GM19238 (cell line): Measurements from ENCODE around the gene STARD8.
"Not testable (repeated sequence)": the region's sequence is repeated elsewhere in the genome, so short reads cannot be mapped to it uniquely, and the experiment has no call there.

ENCODE experiments used
- DNase-seq: peaks from one replicate; pipeline ENCODE4 v3.0.0; 2011; ENCODE audit warnings: low spot score; ENCODE audit not compliant: insufficient read length

Gene STARD8

DNA sequence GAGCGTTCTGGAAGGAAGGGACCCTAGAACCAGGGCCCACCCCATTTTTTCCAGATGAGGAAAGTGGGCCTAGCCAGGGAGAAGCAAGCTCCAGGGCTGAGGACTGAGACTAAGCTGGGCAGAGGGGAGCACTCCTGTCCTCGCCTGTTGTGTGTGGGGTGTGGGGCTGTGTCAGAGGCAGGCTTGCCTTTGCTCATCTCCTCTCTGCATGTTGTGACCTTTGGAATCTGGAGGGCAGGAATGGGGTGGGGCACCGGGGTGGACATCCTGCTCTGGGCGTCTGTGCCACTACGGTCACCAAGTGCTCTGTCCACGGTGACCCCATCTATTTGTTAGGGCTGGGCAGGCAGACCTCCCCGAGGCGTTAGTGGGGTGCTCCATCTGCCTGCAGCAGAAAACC lies 41.5 kb downstream of the STARD8 start:
- DNase-seq, result not testable (repeated sequence)

DNA sequence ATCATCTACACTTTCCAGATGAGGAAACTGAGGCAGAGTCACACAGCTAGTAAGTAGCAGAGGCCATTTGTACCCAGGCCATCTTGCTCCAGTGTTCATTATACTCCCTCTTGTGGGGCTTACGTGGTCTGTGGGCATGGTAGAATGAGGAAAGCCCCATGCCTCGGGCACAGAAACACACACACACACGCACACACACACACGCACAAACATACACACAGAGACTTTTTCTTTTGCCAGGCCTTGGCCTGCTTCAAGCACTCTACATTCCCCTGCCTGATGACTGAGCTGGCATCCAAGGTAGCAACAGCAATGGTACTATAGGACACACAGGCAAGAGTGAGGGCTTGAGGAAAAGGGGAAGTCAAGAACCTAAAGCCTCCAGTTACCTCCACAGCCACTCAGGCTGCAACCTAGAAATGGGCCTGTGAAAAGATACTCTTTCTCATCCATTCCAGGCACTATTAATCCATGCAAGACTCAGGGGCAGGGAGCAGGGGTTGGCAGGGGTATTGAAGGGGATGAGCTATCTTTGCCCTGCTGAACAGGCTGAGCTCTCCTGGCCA lies 43.6 kb downstream of the STARD8 start:
- no peak for DNase-seq

DNA sequence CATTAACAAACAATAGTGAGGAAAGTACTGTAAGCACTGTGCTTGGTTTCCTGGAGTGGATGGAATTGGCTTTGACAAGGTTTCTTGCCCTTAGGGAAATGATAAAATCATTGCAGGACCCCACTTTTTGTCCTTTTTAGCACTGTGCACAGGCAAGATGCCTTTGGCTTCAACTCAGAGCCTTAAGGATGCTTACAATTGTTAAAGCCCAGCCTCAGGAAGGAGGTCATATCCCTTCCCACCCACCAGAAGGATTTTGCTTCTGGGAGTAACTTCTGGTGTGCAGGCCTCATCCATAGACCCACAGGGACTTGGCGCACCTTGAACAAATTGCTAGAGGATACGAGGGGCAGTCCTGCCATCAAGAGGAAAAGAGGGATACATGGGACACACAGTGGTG lies 44.5 kb downstream of the STARD8 start:
- no peak for DNase-seq

DNA sequence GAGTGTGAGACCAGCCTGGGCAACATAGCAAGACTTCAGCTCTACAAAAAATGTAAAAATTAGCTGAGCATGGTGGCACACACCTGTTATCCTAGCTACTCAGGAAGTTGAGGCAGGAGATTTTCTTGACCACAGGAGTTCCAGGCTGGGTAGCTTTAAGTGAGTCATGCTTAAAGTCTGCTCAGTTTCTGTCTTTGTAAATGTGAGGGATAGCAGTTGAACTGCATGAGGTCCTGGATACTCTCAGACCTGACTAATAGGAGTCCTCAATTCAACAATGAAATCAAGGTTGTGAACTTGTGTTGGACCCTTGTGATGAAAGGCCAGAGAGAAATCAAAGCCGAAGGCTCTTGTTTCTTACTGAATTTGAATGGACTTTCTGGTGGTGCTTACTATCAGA lies 45.2 kb downstream of the STARD8 start:
- DNase-seq, result no peak

DNA sequence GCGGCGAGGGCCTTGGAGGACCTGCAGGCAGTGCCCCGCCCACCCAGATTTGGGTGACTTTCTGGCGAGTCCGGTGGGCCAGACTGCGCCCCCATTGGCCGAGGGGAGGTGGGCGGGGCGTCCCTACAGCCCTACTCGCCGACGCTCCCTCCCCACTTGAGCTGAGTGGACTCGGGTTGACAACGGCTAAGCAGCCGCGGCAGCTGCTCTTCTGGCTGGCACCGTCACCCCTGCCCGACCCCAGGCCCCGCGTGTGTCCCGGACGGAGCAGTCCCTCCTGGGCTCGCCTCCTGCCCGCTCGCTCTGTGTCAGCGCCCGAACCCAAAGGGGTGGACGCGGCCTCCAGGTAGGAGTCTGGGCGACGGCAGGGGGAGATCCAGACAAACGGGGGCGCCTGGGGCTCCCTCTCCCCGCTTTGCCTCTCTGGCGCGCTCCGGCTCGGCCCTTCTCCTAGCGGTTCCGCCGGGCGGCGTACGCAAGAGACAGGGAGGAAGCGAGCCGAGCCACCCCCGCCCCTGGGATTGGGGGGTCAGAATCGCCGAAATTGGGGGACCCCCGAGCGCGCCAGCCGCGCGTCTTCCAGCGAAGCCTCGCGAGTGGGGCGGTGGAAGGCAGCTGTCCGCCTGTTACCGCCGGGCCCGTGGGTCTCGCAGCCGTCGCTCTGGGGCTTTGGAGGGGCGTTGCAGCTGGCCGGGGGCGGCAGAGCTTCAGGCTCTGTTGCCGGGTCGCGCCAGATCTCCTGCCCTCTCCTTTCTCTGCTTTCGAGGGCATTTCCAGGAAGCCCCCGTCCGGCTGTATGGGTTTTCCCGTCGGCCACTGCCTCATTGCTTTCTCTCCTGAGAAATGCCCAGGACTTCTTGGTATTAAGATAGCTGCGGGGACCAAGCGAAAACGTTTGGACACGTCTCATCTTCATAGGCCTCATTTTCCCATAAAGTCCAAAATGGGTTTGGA lies 46.3 kb downstream of the STARD8 start:
- DNase-seq, result no peak

DNA sequence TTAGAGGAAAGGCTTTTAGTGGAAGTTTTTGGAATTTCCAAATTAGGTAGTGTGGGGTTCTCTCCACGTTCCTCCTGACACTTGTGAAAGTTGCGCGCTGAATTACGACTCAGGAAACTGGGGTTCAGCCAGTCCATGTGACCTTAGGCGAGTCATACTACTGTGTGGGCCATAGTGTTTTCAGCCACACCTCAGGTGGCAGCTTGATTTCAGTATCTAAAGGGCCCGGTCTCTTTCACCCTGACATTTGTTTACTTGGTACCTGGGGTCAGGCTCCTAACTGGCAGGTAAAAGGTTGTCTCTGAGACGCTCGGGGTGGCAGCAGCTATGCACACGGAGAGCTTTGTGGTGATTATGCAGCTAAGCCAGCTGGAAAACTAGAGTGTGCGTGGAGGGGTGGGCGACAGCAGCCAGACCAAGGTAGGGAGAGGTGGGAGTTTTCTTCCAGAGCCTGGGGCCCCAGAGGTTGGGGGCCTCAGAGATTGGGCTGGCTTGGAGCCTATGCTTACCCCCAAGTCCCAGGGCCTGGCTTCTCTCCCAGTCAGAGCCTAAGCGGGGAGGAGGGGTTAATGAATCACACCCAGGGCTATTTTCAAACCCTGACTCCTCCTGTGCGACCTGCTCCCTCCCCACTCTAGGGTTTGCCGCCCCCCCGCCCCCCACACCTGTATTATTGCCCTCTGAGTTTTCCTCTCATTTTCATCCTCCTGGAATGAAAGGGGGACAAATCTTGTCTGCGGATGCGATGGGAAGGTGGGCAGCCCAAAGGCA lies 47.2 kb downstream of the STARD8 start:
- DNase-seq, result no peak

DNA sequence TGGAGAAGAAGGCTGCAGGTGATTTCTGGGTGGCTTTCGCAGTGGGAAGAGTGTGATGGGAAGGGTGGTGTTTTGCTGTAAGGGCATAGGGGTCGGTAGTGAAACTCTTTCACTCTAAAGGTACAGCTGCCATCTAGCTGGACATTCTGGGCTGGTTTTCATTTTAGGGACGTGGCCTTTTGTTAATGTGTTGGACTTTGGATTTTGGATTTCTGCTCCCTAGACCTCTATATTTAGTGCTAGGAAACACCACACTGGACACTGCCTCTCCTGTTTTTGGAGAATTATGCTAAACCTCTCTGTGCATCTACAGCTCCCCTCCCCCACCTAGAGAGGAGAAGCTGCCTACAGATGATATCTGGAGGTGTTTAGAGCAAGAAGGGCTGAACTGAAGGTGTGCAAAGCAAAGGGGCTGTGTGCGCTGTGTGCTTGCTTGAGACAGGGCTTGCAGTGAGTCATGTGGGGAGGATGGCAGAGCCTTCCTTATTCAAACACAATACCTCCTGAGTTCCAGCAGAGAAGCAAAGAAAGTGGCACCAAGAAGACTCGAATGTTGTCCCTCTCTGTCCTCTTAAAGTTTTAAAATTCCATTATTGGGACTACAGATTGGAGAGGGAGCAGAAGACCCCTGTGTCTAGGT lies 47.9 kb downstream of the STARD8 start:
- DNase-seq, result no peak

DNA sequence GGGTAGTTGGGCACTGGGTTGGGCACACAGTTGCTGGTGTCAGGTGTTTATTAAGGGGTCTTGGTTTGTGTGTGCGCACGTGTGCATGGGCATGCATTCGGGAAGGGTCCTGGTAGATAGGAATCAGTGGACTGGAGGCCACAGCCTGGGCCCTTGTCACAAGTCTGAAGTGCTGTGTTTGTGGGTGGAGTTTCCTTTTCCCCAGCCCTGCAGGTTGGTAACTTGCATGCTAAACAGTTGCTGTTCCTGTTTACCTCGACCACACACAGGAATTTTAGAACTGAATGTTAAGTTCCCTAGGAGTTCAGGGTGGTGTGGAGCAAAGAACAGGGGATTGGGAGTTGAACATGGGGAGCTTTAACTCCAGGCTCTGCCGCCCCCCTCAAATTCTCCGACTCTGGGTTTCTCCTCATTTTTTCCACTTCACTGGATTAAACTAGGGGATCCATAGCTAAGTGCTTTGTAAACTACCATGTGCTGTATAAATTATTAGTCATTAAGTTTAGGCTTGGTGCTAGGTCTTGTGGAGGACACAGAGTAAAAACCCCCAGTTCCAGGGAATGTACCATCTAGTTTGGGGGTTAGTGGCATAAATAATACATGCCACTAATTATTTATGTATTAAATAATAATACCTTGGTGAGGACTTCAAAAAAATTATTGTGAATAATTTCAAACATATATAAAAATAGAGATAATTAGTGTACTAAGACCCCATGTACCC lies 49.0 kb downstream of the STARD8 start:
- no peak for DNase-seq

DNA sequence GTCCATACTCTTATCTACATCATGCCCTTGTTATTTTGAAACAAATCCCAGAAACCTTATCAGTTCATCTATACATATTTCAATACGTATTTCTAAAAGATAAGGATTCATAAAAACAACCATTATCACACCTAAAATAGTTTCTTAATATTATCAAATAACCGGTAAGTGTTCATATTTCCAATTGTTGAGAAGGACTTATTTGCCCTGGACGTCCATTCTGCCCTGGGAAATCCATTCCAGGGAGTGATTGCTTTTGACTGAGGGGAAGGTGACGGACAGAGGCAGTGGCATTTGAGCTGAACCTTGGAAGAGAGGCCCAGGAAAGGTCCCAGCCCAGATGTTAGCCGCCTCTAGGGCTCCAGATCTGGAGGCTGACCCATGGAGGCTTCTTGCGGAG lies 49.6 kb downstream of the STARD8 start:
- DNase-seq, result no peak

DNA sequence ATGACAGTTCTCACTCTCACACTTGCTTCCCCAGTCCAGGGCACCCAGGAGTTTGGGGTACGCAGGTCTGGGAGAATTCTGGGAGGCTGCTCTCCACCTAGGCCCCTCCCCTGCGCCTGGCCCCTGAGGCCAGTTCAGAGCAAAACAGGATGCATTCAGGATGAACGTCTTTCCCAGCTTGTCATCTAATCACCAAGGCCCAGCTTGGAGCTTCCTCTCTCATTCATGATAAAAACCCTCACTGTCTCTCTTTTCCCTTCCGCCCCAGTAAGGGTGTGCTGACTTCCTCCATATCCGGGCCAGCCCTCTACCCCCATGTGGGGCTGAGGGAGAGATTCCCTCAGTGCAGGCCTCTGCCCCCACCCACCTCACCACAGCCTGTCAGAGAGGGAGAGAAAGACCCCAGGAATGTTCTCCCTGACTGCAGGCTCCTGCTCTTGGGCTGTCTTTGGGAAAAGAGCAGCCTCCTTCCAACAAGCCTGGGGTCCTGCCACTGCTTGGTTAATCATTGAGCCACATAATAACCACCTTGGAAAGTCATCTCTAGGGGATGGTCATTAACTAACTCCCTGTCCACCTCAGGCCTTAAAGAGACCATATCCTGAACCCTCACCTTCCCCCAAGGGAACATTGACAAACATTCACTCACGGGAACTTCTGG lies 50.1 kb downstream of the STARD8 start:
- no peak for DNase-seq

DNA sequence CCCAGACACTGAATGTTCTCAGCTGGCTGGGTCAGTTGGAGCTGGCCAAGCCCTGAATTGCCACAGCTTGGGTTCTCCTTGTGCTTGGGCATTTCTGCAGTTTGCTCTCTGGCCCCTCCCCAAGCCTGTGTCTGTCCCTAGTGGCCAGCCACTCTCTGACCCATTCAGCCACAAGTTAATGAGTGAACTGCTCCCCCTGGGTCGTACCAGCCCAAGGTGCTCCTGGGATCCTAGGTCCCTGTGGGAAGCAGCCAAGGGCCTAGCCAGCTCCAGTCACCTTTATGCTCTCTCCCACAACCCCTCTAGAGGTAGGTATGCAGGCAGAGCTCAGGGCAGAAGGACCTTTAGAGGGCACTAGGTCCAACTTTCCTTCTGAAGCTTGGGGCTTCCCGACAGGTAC lies 51.5 kb downstream of the STARD8 start:
- DNase-seq, result no peak

DNA sequence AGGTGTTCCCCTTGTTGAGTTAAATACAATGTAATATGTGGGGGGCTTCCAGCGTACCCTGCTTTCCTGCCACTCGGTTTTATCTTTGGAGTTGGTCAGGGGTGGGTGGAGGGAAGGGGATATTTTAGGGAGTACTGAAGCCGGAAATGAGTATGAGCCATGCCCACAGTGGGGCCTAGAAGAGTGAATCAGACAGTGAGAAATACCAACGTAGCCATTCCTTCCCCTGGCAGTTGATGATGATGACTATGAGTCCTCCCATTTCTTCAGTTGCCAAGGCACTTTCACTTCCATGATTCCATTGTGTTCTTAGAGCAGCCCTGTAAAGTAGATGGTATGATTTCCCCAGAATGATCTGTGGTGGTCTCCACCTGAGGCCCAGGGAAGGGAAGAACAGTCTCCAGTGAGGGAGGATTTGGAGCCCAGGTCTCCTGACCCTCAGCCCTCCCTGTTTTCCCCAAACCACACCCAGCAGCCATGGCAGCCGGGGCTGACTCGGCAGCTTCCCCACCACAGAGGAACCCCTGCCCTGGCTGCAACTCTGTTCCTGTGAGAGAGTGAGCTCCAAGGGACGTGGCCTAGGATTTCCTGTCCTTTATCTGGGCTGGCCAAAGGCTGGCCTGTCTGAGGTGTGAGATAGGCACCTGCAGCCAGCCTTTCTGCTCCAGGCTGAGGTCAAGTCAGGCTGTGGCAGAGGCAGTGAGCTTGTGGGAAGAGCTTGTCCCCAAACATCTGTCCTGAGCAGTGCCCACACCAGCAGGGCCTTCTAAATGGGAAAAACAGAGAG lies 52.7 kb downstream of the STARD8 start:
- DNase-seq, result no peak

DNA sequence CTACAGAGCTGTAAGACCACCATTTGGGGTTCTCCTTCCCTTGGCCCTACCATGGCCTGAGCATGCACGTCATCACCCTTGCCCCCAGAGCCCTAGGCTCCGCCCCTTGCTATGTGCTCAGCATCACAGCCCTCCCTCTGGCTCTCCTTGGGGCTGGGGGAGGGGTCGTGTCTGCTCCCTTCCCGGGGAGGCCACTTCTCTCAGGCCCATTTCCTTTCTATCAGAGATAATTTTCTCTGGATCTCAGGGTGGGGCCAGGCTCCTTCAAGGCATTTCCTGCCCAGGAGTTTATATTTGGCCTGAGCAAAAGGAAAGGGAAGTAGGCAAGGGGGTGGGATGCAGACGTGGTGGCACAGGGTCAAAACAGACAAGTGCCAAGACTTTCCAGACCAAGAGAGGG lies 55.9 kb downstream of the STARD8 start:
- no peak for DNase-seq

DNA sequence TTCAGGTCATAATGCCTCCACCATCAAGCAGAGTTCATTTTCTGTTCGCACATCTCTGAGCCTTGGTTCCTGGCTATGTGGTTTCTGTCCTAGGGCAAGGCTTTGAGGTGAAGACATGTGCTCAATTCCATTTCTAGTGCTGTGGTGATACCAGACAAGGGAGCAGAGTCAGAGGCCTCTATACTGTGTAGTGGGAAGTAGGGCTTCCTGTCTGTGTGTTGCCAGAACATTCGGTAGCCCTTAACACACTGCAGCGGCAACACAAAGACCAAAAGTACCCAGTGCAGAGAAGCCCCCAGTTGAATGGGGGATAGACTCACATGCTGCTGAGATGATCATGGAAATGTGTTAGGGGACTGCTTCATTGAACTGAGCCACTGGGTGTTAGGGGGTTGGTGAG lies 56.4 kb downstream of the STARD8 start:
- DNase-seq, result no peak

DNA sequence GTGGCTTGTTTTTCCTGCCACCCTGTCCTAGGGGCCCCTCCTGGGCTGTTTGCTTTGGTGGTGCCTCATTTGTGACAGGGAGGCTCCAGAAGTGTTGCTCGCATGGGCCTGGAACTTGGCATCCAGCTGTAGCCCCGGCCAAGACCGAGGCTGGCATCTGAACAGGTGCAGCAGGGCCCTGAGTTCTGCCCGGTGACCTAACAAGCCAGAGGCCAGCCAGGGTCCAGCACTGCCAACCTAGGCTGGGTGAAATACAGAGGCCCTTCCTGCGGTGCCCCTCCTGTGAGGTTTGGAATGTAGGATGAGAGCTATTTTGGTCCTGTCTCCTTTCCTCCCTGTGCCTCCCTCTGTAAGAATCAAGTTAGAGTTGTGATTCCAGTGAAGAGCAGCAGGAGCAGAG lies 58.5 kb downstream of the STARD8 start:
- DNase-seq, result no peak

DNA sequence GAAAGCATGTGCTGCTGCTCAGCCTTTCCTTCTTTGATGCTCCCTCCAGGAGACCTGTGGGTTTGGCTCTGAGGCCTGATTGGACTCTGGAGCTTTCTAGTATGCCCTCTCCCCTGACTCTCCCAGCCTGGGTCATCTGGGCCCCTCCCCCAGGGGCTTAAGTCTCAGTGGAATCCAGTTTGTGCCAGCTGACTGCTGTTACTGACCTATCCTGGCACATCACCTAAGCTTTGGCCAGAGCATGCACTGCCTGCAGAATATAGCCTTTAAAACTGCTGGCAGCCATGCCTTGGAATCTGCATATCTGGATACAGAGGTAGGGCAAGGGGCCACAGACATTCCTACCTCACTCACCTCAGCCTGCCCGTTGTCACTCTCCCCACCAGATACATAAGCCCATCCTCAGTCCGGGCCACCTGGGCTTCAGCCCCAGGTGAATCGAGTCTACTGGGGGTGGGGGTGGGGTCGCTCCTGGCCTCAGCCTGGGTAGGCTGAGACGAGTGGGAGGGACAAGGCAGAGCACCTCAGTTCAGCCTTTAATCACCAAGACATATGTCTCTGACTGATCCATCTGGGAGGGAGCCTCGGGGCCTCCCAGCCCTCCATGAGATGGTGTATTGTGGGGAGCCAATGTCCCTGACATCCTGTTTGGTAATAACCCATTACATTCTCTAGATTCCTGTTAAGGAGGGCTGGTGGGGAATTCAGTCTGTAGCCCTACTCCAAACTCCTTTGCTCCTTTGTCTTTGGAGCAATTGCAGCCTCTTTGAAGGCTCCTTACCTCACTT lies 61.2 kb downstream of the STARD8 start:
- no peak for DNase-seq

DNA sequence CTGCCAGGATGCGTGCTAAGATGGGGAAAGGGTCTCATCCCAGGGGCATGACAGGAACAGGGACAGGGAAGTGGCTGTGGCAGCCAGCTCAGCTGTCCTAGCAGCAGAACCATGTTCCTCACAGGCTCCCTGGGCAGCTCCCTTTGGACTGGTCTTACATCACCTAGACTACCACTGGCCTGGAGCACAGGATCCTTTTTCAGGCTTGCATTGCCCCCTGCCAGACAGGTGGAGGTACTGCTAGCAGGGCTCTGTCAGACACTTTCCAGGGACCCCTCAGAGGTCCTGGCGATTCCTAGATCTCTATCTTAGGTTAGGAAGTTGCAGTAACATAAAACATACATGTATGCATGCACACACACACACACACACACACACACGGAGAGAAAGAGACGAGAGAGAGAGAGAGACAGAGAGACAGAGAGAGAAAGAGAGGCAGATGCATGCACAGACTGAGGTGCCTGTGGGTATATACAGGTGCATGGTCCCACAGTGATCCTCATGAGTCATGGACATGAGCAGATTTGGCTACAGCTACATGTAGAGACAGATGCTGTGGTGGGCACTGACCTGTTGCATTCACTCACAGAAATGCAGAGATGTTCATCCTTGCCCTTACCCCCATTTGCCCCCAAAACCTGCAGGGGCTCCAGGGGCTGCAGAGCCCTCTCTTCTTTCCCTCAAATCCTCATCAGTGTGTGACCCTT lies 63.6 kb downstream of the STARD8 start:
- DNase-seq, result peak; percentile 29

DNA sequence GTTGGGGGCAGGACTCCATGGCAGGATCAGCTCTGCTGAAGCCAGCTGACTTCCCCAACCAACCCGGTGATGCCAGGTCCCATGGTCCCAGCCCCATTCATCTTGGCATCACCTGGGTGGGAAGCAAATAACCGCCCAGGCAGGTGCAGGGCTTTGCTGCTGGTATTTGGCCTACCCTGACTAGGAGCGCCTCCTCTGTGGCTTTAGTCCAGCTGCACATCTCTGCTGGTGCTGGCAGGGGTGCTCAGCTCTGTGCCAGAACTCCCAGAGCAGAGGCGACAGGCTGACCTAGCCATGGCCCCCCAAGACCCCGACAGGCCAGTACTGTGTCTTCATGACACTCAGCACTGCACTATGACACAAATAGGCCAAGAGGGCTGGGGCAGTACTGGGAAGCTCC lies 64.4 kb downstream of the STARD8 start:
- DNase-seq, result no peak
